Measurements from ENCODE around the gene FLT3.

The FLT3 gene

DNA sequence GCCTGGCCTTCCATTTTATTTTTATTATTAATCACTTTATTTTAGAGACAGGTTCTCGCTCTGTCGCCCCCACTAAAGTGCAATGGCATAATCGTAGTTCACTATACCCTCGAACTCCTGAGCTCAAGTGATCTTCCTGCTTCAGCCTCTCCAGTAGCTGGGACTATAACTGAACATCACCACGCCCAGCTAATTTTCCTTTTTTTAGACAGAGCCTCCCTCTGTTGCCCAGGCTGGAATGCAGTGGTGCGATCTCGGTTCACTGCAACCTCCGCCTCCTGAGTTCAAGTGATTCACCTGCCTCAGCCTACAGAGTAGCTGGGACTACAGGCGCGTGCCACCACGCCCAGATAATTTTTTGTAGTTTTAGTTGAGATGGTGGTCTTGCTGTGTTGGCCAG lies 31.3 kb upstream of the FLT3 start:
- Histone ChIP-seq H3K9me3 (ENCODE audit: control insufficient read depth in 5 of 5, low read length in 5 of 5) (no peaks in the 10 kb centered on the region), H3K27me3 (ENCODE audit: control insufficient read depth in 5 of 5, insufficient read depth in 4 of 5, low read length in 5 of 5) (no peaks in the 10 kb centered on the region), H3K4me1 (ENCODE audit: control insufficient read depth in 5 of 5, insufficient read depth in 5 of 5, low read length in 5 of 5) (peaks cover 0 to 17% (median 0%) of the 10 kb centered on the region in 5 donors), H3K27ac (ENCODE audit: low read depth, low read length) (no peak overlapping the region), H3K4me3 (ENCODE audit: low read depth in 1 of 5, low read length in 5 of 5) (no peak overlapping the region), H3K9ac (ENCODE audit: low read length in 5 of 5) (no peak overlapping the region), H3K36me3 (ENCODE audit: control insufficient read depth in 5 of 5, insufficient read depth in 5 of 5, low read length in 5 of 5) (no peaks in the 10 kb centered on the region)

DNA sequence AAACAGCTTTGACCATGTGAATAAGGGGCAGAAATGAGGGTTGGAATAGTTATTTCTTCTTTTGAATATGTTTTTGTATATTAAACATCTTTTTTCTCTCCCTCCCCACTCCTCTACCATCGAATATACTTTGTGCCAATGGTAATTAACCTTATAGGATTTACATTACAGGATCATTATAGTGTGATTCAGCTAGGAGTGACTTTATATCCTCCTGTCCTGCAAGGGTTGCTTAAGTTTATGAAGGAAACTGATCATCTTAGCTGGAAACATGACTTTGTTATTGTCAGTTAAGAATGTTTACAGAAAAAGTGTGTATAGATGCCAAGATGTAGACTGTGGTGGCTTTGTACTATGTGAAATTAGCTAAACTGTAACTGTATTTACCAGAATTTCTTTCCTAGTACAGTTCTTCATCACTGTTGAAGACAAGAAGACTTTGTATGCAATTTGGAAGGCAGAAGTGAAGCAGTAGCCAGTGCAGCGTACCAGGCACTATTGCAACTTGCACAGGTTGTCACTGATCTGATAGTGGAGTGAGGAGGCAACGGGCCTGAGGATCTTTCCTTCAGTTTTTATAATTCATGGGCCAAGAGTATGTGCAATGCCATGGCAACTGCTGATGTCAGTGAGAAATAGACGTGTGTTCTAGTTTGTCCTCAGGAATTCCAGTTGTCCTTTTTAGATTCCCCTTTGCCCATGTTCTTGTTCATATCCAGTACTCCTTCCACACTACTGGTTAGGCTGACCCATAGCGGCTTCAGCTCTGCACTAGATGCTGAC lies 29.7 kb upstream of the FLT3 start:
- Histone ChIP-seq H3K4me3 (ENCODE audit: low read depth in 1 of 5, low read length in 5 of 5) (no peak overlapping the region), H3K27ac (ENCODE audit: low read depth, low read length) (no peak overlapping the region), H3K27me3 (ENCODE audit: control insufficient read depth in 5 of 5, insufficient read depth in 4 of 5, low read length in 5 of 5) (no peaks in the 10 kb centered on the region), H3K4me1 (ENCODE audit: control insufficient read depth in 5 of 5, insufficient read depth in 5 of 5, low read length in 5 of 5) (peaks cover 0 to 15% (median 0%) of the 10 kb centered on the region in 5 donors), H3K36me3 (ENCODE audit: control insufficient read depth in 5 of 5, insufficient read depth in 5 of 5, low read length in 5 of 5) (no peaks in the 10 kb centered on the region), H3K9ac (ENCODE audit: low read length in 5 of 5) (no peak overlapping the region), H3K9me3 (ENCODE audit: control insufficient read depth in 5 of 5, low read length in 5 of 5) (no peaks in the 10 kb centered on the region)

DNA sequence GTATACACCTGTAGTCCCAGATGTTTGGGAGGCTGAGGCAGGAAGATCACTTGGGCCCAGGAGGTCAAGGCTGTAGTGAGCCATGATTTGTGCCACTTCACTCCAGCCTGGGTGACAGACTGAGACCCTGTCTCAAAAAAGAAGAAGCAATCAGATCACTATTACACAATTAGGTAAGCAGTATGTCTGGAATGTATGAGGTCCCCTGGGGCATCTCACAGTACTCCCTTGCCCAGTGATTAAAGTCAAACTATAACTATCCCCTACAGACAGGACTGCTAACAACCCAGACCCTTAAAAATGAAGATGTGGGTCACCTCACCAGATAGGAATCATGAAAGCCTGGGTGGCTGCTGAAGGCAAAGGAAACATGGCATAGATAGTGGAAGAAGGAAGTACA lies 28.6 kb upstream of the FLT3 start:
- no peak overlapping the region for H3K27ac ChIP-seq (ENCODE audit: low read depth, low read length)
- H3K9me3 ChIP-seq (ENCODE audit: control insufficient read depth in 5 of 5, low read length in 5 of 5): no peaks in the 10 kb centered on the region
- no peak overlapping the region for H3K4me3 ChIP-seq (ENCODE audit: low read depth in 1 of 5, low read length in 5 of 5)
- no peak overlapping the region for H3K9ac ChIP-seq (ENCODE audit: low read length in 5 of 5)
- H3K27me3 ChIP-seq (ENCODE audit: control insufficient read depth in 5 of 5, insufficient read depth in 4 of 5, low read length in 5 of 5): no peaks in the 10 kb centered on the region
- peaks cover 0 to 15% (median 0%) of the 10 kb centered on the region in 5 donors for H3K4me1 ChIP-seq (ENCODE audit: control insufficient read depth in 5 of 5, insufficient read depth in 5 of 5, low read length in 5 of 5)
- H3K36me3 ChIP-seq (ENCODE audit: control insufficient read depth in 5 of 5, insufficient read depth in 5 of 5, low read length in 5 of 5): no peaks in the 10 kb centered on the region

DNA sequence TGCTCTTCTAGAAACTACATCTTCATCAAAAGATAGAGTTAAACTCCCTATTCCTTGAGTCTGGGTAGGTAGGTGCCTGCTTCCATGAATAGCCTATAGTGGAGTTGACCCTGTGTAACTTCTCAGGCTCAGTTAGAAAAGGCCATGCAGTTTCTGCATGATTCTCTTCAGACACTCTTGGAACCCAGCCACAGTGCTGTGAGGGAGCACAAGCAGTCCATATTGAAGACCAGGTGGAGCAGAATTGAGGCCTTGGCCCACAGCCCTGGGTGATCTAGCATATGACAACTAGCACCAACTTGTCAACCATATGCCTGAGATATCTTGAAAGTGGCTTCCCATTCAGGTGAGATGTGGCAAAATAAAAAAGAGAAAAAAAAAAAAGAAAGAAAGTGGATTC lies 27.7 kb upstream of the FLT3 start:
- H3K9ac ChIP-seq (ENCODE audit: low read length in 5 of 5): no peak overlapping the region
- H3K4me1 ChIP-seq (ENCODE audit: control insufficient read depth in 5 of 5, insufficient read depth in 5 of 5, low read length in 5 of 5): peaks cover 0 to 15% (median 0%) of the 10 kb centered on the region in 5 donors
- H3K27ac ChIP-seq (ENCODE audit: low read depth, low read length): no peak overlapping the region
- no peaks in the 10 kb centered on the region for H3K27me3 ChIP-seq (ENCODE audit: control insufficient read depth in 5 of 5, insufficient read depth in 4 of 5, low read length in 5 of 5)
- H3K4me3 ChIP-seq (ENCODE audit: low read depth in 1 of 5, low read length in 5 of 5): no peak overlapping the region
- H3K9me3 ChIP-seq (ENCODE audit: control insufficient read depth in 5 of 5, low read length in 5 of 5): no peaks in the 10 kb centered on the region
- H3K36me3 ChIP-seq (ENCODE audit: control insufficient read depth in 5 of 5, insufficient read depth in 5 of 5, low read length in 5 of 5): no peaks in the 10 kb centered on the region

DNA sequence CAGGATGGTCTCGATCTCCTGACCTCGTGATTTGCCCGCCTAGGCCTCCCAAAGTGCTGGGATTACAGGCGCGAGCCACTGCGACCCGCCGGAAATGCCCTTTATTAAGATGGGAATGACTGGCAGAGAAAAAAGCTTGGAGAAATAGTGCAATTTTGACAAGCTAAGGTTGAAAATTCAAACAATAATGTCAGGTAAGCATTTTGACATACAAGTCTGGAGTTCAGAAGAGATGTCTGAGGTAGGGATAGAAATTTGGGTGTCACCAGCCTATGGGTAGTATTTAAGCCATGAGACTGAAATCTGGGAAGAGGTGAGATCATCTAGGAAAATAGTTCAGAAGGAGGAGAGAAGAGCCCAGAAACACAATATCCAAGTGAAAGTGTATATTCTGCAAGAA lies 20.8 kb upstream of the FLT3 start:
- H3K36me3 ChIP-seq (ENCODE audit: control insufficient read depth in 5 of 5, insufficient read depth in 5 of 5, low read length in 5 of 5): no peaks in the 10 kb centered on the region
- no peaks in the 10 kb centered on the region for H3K9me3 ChIP-seq (ENCODE audit: control insufficient read depth in 5 of 5, low read length in 5 of 5)
- no peak overlapping the region for H3K4me3 ChIP-seq (ENCODE audit: low read depth in 1 of 5, low read length in 5 of 5)

DNA sequence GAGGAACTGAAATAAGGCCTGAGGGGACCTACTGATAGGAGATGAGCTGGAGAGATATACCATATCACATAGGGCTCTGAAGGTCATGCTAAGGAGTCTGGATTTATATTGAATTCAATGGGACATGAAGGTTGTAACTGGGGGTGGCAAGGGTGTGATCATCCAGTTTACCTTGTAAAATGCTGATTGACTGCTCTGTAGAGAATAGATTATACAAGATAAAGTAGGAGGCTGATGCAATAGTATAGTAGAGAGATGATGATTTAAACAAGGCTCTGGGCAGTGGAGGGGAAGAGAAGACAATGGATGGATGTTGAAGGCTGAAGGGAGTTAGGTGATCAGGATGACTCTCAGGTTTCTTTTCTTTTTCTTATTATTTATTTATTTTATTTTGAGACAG lies 19.9 kb upstream of the FLT3 start:
- Histone ChIP-seq H3K4me1 (ENCODE audit: control insufficient read depth in 5 of 5, insufficient read depth in 5 of 5, low read length in 5 of 5) (no peaks in the 10 kb centered on the region), H3K27me3 (ENCODE audit: control insufficient read depth in 5 of 5, insufficient read depth in 4 of 5, low read length in 5 of 5) (no peaks in the 10 kb centered on the region), H3K9ac (ENCODE audit: low read length in 5 of 5) (no peak overlapping the region), H3K9me3 (ENCODE audit: control insufficient read depth in 5 of 5, low read length in 5 of 5) (no peaks in the 10 kb centered on the region), H3K4me3 (ENCODE audit: low read depth in 1 of 5, low read length in 5 of 5) (no peak overlapping the region), H3K27ac (ENCODE audit: low read depth, low read length) (no peak overlapping the region), H3K36me3 (ENCODE audit: control insufficient read depth in 5 of 5, insufficient read depth in 5 of 5, low read length in 5 of 5) (no peaks in the 10 kb centered on the region)

More for the DNA sequence above, 20.8 kb upstream of the FLT3 start:
- Histone ChIP-seq H3K27me3 (ENCODE audit: control insufficient read depth in 5 of 5, insufficient read depth in 4 of 5, low read length in 5 of 5) (no peaks in the 10 kb centered on the region), H3K27ac (ENCODE audit: low read depth, low read length) (no peak overlapping the region), H3K4me1 (ENCODE audit: control insufficient read depth in 5 of 5, insufficient read depth in 5 of 5, low read length in 5 of 5) (no peaks in the 10 kb centered on the region), H3K9ac (ENCODE audit: low read length in 5 of 5) (no peak overlapping the region)

DNA sequence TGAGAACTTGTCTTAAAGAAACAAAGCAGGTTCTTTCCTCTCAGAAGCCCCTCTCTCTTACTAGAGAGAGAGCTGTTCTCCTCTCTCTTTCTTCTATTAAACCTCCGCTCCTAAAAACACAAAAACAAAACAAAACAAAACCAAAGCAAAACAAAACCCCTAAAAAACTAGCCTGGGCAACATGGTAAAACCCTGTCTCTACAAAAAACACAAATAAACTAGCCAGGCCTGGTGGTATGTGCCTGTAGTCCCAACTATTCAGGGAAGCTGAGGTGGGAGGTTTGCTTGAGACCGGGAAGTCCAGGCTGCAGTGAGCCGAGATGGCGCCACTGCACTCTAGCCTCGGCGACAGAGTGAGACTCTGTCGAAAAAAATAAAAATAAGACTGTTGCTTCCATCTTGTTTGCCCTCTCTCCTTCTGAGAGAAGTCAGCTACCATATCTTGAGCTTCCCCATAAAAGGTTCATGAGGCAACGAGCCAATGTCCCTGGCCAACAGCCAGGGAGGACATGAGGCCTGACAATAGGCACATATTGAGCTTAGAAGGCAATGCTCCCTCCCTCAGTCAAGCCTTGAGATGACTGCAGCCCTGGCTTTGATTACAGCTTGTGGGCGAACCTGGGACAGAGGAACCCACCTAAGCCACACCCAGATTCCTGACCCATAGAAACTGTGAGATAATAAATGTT lies 17.5 kb upstream of the FLT3 start:
- H3K9ac ChIP-seq (ENCODE audit: low read length in 5 of 5): no peak overlapping the region
- no peaks in the 10 kb centered on the region for H3K4me1 ChIP-seq (ENCODE audit: control insufficient read depth in 5 of 5, insufficient read depth in 5 of 5, low read length in 5 of 5)
- H3K36me3 ChIP-seq (ENCODE audit: control insufficient read depth in 5 of 5, insufficient read depth in 5 of 5, low read length in 5 of 5): no peaks in the 10 kb centered on the region
- no peaks in the 10 kb centered on the region for H3K27me3 ChIP-seq (ENCODE audit: control insufficient read depth in 5 of 5, insufficient read depth in 4 of 5, low read length in 5 of 5)
- H3K4me3 ChIP-seq (ENCODE audit: low read depth in 1 of 5, low read length in 5 of 5): no peak overlapping the region
- no peaks in the 10 kb centered on the region for H3K9me3 ChIP-seq (ENCODE audit: control insufficient read depth in 5 of 5, low read length in 5 of 5)
- no peak overlapping the region for H3K27ac ChIP-seq (ENCODE audit: low read depth, low read length)

DNA sequence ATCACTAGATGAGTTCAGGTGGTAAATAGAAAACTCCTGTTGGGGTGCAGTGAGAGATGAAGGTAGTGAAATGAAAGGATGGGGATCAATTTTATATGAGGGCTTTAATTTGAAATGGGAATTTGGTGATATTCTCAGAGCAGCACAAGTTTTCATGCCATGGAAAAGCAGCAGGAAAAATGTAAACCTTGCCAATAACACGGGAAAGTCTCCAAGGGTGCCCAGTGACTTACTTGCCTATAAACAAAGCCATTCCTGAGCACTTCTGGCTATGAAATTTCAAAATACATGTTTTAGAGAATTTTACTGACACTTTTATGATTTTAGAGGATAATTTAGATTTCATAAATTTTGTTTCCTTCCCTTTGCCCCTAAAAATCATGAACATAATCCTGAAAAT lies 16.4 kb upstream of the FLT3 start:
- H3K9me3 ChIP-seq (ENCODE audit: control insufficient read depth in 5 of 5, low read length in 5 of 5): no peaks in the 10 kb centered on the region
- no peaks in the 10 kb centered on the region for H3K27me3 ChIP-seq (ENCODE audit: control insufficient read depth in 5 of 5, insufficient read depth in 4 of 5, low read length in 5 of 5)
- H3K9ac ChIP-seq (ENCODE audit: low read length in 5 of 5): no peak overlapping the region
- H3K27ac ChIP-seq (ENCODE audit: low read depth, low read length): no peak overlapping the region
- H3K4me1 ChIP-seq (ENCODE audit: control insufficient read depth in 5 of 5, insufficient read depth in 5 of 5, low read length in 5 of 5): no peaks in the 10 kb centered on the region
- H3K36me3 ChIP-seq (ENCODE audit: control insufficient read depth in 5 of 5, insufficient read depth in 5 of 5, low read length in 5 of 5): no peaks in the 10 kb centered on the region
- H3K4me3 ChIP-seq (ENCODE audit: low read depth in 1 of 5, low read length in 5 of 5): no peak overlapping the region

DNA sequence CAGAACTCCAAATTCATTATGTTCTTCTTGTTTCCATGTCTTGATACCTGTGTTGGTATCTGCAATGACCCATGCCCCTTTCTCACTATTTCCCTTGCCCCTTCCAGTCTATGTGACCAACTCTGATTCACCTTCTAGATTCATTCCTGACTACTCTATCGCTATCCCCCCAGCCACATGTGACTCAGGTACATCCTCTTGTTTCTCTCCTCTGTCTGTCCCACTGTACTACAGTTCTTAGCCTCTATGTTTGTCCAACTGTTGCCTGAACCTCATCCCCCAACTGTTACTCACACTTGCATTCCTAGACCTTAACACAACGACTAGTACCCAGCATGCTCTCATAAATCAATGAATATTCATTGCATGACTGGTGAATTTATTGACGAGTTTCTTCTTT lies 10.0 kb upstream of the FLT3 start:
- no peak overlapping the region for H3K4me3 ChIP-seq (ENCODE audit: low read depth in 1 of 5, low read length in 5 of 5)
- H3K9me3 ChIP-seq (ENCODE audit: control insufficient read depth in 5 of 5, low read length in 5 of 5): no peaks in the 10 kb centered on the region
- H3K4me1 ChIP-seq (ENCODE audit: control insufficient read depth in 5 of 5, insufficient read depth in 5 of 5, low read length in 5 of 5): no peaks in the 10 kb centered on the region
- no peak overlapping the region for H3K9ac ChIP-seq (ENCODE audit: low read length in 5 of 5)
- no peaks in the 10 kb centered on the region for H3K27me3 ChIP-seq (ENCODE audit: control insufficient read depth in 5 of 5, insufficient read depth in 4 of 5, low read length in 5 of 5)
- no peaks in the 10 kb centered on the region for H3K36me3 ChIP-seq (ENCODE audit: control insufficient read depth in 5 of 5, insufficient read depth in 5 of 5, low read length in 5 of 5)
- no peak overlapping the region for H3K27ac ChIP-seq (ENCODE audit: low read depth, low read length)

DNA sequence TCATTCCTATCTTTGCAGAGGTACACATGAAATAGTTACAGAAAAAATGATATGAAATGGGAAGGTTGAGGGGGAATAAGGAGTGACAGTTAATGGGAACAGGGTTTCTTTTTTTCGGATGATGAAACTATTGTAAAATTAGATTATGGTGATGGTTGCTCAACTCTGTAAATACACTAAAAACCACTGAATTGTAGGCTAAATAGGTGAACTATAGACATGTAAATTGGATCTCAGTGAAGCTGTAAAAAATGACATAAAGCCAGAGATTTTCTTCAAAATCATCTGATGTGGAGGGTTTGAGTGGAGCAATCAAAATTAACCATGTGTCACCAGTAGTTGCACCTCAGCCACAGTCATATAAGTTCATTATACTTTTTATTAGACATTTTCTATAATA lies 6.6 kb upstream of the FLT3 start:
- no peaks in the 10 kb centered on the region for H3K4me1 ChIP-seq (ENCODE audit: control insufficient read depth in 5 of 5, insufficient read depth in 5 of 5, low read length in 5 of 5)
- no peaks in the 10 kb centered on the region for H3K36me3 ChIP-seq (ENCODE audit: control insufficient read depth in 5 of 5, insufficient read depth in 5 of 5, low read length in 5 of 5)
- peaks cover 0 to 7% (median under 1%) of the 10 kb centered on the region in 5 donors for H3K27me3 ChIP-seq (ENCODE audit: control insufficient read depth in 5 of 5, insufficient read depth in 4 of 5, low read length in 5 of 5)
- no peaks in the 10 kb centered on the region for H3K9me3 ChIP-seq (ENCODE audit: control insufficient read depth in 5 of 5, low read length in 5 of 5)
- H3K4me3 ChIP-seq (ENCODE audit: low read depth in 1 of 5, low read length in 5 of 5): no peak overlapping the region
- H3K27ac ChIP-seq (ENCODE audit: low read depth, low read length): no peak overlapping the region
- no peak overlapping the region for H3K9ac ChIP-seq (ENCODE audit: low read length in 5 of 5)

Measured in subcutaneous abdominal adipose tissue (tissue), 5 donors.